Islet precursor cell (in vitro differentiated cells): Measurements from ENCODE around the gene CLTC.
A peak's percentile ranks its signal among the peaks of the same experiment; 100 is the strongest.
"Not testable (repeated sequence)": the region's sequence is repeated elsewhere in the genome, so short reads cannot be mapped to it uniquely, and the experiment has no call there.

Experiments used
- DNase-seq: peaks from one replicate; pipeline ENCODE4 v3.0.0-alpha.2; 2018

CLTC gene

DNA sequence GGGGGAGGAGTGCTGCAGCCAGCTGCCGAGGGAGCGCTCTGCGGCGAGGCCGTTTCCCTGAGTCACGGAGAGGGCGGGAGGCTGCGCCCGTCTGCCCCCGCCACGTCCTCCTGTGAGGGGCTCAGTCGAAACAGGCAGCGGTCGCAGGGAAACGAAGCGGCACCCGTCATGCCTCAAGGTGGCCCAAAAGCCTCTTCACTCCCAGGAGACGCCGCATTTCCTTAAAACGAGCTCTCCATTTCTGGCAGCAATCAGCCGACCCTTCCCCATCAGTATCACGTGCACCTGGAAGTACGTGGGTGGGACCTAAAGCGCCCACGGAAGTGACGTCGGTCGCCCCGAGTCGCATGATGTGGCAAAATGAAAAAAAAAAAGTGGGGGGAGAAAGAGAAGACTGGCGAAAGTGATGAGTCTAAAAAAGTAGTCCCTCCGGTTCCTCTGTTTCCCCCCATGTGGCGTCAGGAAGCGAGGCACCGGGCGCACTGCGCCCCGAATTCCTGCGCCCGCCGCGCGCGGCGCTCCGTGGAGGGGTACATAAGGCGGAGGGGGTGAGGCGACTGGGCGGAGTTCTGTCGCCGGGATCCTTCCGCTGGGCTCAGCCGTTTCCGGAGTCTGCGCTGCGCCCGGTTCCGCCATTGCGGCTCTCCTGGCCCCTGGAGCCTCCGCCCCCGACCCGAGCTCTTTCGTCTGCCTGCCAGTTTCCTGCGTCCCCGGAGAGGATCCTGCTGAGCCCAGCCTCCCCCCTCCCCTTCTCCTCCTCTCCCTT is at the start of gene CLTC:
Gene CLTC, plus strand, starts transcription at position 598 of the 766 bp plus-strand sequence. CDS start 237 bp downstream, outside the sequence.
- DNase-seq: peak; percentile 98

- no peak for DNase-seq
Measured at GRCh38 chr17:59572301-59572924, 47.3 kb upstream of the CLTC start.

DNA sequence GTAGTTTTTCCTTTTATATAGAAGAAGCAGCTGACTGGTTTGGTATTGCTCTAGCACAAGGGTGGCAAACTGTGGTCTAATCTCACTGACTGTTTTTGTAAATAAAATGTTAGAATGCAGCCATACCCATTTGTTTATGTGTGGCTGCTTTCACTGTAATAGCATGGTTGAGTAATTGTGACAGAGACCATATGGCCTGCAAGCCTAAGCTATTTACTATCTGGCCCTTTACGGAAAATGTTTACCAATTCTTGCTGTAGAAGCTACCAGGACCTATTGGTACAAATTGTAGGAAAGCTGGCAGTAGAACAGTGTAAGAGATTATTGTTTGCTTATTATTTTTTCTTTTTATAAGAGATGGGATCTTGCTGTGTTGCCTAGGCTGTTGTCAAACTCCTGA is 35.5 kb upstream of the CLTC start:
- DNase-seq: not testable (repeated sequence)

DNA sequence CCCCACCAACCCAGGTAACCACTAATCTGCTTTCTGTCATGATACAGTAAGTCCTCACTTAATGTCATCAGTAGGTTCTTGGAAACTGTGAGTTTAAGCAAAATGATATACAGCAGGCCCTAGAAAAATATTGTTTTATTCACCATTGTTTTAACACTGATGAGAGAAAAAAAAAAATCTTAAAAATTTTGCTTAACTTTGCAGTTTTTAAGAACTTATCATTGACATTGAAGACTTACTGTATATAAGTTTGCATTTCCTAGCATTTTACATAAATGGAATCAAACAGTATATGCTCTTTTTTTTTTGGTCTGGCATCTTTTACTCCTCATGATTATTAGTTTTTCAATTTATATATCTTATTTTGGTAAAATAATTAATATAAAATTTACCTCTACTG is 19.5 kb upstream of the CLTC start:
- DNase-seq: no peak

- no peak for DNase-seq
Measured at GRCh38 chr17:59601130-59601529, 18.6 kb upstream of the CLTC start.

- DNase-seq: no peak
Measured at GRCh38 chr17:59607061-59607460, 12.6 kb upstream of the CLTC start.

DNA sequence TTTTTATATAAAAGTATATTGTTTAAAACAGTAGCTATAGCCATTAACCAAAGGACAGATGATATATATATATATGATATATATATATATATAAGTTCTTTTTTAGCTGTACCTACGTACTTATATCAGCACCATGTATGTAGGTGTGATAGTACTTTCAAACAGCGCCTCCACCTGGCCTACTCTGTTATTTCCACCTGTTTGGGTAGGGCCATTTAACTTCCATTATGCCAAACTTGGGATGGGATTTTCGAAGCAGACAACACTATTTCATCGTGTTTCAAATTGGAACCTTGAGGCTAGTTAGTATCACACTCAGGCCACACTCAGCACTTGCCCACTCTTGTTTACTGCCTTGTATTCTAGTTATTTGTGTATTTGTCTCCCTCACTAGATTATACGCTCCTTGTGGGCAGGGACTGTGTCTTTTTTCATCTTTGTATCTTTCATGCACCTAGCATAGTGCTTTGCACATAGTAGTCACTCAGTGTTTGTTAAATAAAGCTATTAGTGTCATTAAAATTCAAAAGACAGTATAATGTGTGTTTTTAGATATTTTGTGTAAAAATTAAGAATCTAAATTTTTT is 11.8 kb upstream of the CLTC start:
- no peak for DNase-seq

DNA sequence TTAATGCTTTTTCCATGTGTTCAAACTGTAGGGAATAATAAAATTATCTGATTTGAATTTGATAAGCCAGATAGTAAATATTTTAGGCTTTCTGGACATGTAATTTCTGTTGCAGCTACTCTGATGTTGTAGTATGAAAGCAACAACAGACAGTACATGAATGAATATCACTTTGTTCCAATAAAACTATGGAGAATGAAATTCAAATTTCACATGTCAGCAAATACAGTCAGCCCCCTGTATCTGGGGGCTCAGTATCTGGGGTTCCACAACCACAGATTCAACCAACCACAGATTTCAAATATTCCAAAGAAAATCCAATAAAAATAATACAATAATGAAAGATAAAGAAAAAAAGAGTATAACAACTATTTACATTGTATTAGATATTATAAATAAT is 8.2 kb upstream of the CLTC start:
- no peak for DNase-seq

GRCh38 chr17:59616253-59616920 is 3.3 kb upstream of the CLTC start:
- DNase-seq: no peak

GRCh38 chr17:59617156-59617732 is 2.5 kb upstream of the CLTC start:
- DNase-seq: no peak

- no peak for DNase-seq
Measured at GRCh38 chr17:59619035-59619297, 729 bp upstream of the CLTC start.

- no peak for DNase-seq
Measured at GRCh38 chr17:59620064-59620359, 317 bp downstream of the CLTC start.

GRCh38 chr17:59620518-59621259 is 994 bp downstream of the CLTC start:
- DNase-seq: peak; percentile 89

DNA sequence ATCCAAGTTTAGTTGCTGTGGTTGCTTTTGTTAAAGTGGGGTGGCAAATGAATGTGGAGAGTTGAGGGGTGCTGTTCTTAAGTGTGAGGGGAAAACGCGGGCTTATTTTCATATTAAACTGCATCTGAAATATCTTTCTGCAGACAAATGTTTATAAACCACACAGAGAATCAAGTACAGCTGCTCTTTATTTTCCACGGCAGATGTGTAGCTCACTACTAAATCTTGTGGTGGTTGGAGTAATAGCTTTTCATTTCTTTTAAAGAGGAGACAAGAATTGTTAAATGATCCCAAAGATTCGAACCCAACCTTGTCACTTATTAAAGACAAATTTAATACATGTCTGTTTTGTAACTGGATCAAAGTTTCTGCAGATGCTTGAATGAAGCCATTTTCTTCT is 2.1 kb downstream of the CLTC start:
- DNase-seq: no peak

DNA sequence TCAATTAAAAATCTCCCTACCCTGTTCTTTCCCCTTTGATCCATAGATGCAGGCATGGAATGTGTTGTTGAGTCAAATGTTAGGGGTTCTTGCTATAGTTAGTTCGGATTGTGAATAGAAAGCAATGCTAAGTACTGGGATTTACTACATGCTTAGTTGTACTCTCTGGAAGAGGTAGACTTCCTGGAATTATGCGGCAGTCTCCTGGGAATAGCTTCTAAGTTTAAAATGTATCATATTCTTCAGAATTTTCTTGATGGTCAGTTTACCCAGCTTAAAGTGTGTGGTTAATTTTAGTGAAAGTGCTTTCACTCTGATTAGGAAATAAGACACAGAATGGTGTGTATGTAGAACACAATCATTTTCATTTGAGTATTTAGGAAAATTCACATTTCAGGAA is 3.5 kb downstream of the CLTC start:
- no peak for DNase-seq

GRCh38 chr17:59626756-59627155 is 7.1 kb downstream of the CLTC start:
- no peak for DNase-seq

DNA sequence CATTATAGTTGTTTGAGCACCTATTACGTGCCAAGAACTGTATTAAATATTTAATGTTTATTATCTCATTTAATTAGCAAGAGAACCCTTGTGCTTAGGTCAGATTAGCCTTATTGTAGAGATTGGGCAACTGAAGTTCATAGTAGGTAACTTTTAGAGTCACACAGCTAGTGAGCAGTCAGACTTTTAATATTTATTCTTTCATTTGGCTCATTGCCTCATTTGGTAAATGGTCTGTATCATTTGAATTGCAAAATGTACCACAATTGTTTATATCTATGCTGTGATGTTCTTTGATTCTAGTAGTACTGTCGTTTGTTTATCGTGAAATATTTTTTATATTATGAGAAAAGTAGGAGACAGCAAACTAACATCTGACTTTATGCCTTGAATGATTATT is 7.6 kb downstream of the CLTC start:
- no peak for DNase-seq

DNA sequence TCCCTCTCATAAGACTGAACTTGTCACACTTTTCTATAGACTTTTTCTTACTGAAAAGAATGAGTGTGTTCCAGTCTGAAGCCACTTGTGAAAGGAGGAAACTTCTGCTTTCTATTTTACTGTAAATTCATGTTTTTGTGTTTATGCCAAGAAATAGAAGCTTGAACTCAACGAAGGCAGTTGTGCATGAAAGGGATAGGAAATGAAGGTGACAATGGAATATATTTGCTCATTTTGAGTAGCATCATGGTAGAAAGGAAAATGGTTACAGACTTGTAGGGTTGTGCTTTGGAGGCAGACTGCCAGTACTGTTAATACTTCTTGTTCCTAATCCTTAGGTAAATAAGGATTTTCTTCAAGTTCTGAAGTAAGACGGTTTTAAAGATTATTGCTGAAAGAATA is 8.1 kb downstream of the CLTC start:
- DNase-seq: no peak

DNA sequence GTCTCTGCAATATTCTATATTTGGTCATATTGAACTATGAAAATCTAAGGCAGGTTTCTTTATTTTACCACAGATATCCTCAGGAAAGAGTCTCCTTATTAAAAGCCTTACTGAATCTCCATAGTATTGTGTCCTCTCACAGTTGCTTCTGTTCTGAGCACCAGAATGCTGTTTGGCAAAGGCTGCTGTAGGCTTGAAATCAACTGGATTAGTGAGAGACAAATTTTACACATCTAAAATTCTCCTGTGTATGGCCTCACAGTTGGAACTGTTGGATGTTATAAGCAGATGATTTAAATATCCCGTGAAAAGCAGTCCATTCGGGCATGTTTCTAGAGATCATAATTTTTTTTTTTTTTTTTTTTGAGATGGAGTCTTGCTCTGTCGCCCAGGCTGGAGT is 9.5 kb downstream of the CLTC start:
- DNase-seq: no peak

GRCh38 chr17:59631276-59631675 is 11.6 kb downstream of the CLTC start:
- DNase-seq: no peak

- no peak for DNase-seq
Measured at GRCh38 chr17:59632398-59632797, 12.7 kb downstream of the CLTC start.

GRCh38 chr17:59633658-59634359 is 14.1 kb downstream of the CLTC start:
- no peak for DNase-seq
